ENCODE measurements around the gene RFX1.

DNA sequence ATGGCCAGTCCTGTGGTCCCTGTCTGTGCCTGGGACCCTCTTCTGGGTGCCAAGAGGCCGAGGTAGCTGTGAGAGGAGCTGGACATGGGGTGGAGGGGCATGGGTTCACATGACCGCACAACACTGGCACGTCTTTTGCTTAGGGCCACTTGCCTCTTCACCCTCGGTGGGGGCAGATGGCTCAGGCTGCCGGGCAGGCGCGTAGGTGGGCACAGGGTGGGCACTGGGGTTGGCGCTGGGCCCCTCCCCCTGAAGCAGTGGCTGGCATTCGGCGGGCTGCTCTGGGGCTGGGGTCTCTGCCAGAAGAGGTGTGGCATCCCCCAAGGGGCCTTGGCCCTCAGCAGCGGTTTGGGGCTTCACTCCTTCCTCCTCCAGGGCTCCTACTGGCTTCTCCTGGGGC is 47.4 kb upstream of the RFX1 start:
- TF ChIP-seq, protein P1, sequence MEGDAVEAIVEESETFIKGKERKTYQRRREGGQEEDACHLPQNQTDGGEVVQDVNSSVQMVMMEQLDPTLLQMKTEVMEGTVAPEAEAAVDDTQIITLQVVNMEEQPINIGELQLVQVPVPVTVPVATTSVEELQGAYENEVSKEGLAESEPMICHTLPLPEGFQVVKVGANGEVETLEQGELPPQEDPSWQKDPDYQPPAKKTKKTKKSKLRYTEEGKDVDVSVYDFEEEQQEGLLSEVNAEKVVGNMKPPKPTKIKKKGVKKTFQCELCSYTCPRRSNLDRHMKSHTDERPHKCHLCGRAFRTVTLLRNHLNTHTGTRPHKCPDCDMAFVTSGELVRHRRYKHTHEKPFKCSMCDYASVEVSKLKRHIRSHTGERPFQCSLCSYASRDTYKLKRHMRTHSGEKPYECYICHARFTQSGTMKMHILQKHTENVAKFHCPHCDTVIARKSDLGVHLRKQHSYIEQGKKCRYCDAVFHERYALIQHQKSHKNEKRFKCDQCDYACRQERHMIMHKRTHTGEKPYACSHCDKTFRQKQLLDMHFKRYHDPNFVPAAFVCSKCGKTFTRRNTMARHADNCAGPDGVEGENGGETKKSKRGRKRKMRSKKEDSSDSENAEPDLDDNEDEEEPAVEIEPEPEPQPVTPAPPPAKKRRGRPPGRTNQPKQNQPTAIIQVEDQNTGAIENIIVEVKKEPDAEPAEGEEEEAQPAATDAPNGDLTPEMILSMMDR (IDR thresholded peaks at IDR 0.05; ENCODE audit: poor library complexity, severe bottlenecking), result no peak
- no peak for TF ChIP-seq TAF1 (IDR thresholded peaks at IDR 0.05; ENCODE audit: low read depth)
- no peak for TF ChIP-seq SMC3 (conservative IDR thresholded peaks at IDR 0.05; ENCODE audit: poor library complexity)
- TF ChIP-seq POLR2AphosphoS5 (IDR thresholded peaks at IDR 0.05), result no peak
- TF ChIP-seq RAD21 (conservative IDR thresholded peaks at IDR 0.05), result no peak
- no peak for TF ChIP-seq EP300 (conservative IDR thresholded peaks at IDR 0.05; ENCODE audit: poor library complexity, severe bottlenecking)
- TF ChIP-seq EZH2 (IDR thresholded peaks at IDR 0.05; ENCODE audit: borderline replicate concordance, insufficient read depth, low read length, poor library complexity, severe bottlenecking), result no peak
- no peak for TF ChIP-seq REST (IDR thresholded peaks at IDR 0.05; ENCODE audit: borderline replicate concordance)

All from neural cell (in vitro differentiated cells).